Nephron progenitor cell (in vitro differentiated cells): ENCODE results near the gene FBXO42.

Source experiments
- DNase-seq: peaks from one replicate; pipeline ENCODE4 v3.0.0; 2021
- H3K27ac Mint-ChIP-seq: 2 replicates; pipeline ENCODE4 v1.8.0; 2021; ENCODE audit warnings: mild to moderate bottlenecking, moderate library complexity, mixed read lengths
- H3K27me3 Mint-ChIP-seq: 2 replicates; pipeline ENCODE4 v1.8.0; 2021; ENCODE audit warnings: mild to moderate bottlenecking, low read depth, mixed read lengths; ENCODE audit not compliant: poor library complexity
- H3K36me3 Mint-ChIP-seq: 2 replicates; pipeline ENCODE4 v1.8.0; 2021; ENCODE audit warnings: low read depth, mixed read lengths
- H3K4me1 Mint-ChIP-seq: 2 replicates; pipeline ENCODE4 v1.8.0; 2021; ENCODE audit warnings: mixed read lengths
- H3K4me3 Mint-ChIP-seq: 2 replicates; pipeline ENCODE4 v1.8.0; 2021; ENCODE audit warnings: mild to moderate bottlenecking, moderate library complexity, mixed read lengths
- H3K9me3 Mint-ChIP-seq: 2 replicates; pipeline ENCODE4 v1.8.0; 2021; ENCODE audit warnings: mild to moderate bottlenecking, moderate library complexity, mixed read lengths
- TF ChIP-seq, protein P1 (sequence below): fragments of 200-600 bp; sonication (generic); IDR thresholded peaks from 2 replicates; pipeline ENCODE4 v1.5.0; 2021; ENCODE audit warnings: antibody characterized with exemption

The FBXO42 gene

DNA sequence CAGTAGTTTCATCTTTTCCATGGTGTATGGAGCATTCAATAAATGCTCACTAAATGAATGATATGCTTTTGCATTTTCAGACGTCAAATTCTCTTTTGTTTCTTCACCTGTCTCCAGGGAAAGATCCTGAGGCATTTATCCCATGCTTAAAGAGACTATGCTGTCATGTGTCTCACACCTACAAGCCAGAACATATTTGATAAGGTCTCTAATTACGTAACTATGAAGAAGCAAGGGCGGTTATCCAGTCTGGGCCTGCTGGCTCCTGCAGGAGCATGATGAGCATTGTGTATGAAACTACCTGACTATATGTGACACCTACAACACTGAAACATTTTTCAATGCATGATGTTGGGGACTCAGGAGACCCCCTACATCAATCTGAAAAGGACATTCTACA, 51.8 kb downstream of the FBXO42 start:
- Mint-ChIP-seq H3K27ac (no peak overlapping the region), H3K4me3 (no peak overlapping the region), H3K9me3 (no peaks in the 10 kb centered on the region), H3K27me3 (no peaks in the 10 kb centered on the region), H3K4me1 (no peaks in the 10 kb centered on the region), H3K36me3 (peaks cover 70% of the 10 kb centered on the region)
- TF ChIP-seq, protein P1, sequence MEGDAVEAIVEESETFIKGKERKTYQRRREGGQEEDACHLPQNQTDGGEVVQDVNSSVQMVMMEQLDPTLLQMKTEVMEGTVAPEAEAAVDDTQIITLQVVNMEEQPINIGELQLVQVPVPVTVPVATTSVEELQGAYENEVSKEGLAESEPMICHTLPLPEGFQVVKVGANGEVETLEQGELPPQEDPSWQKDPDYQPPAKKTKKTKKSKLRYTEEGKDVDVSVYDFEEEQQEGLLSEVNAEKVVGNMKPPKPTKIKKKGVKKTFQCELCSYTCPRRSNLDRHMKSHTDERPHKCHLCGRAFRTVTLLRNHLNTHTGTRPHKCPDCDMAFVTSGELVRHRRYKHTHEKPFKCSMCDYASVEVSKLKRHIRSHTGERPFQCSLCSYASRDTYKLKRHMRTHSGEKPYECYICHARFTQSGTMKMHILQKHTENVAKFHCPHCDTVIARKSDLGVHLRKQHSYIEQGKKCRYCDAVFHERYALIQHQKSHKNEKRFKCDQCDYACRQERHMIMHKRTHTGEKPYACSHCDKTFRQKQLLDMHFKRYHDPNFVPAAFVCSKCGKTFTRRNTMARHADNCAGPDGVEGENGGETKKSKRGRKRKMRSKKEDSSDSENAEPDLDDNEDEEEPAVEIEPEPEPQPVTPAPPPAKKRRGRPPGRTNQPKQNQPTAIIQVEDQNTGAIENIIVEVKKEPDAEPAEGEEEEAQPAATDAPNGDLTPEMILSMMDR, result no peak
- DNase-seq, result no peak

- no peak overlapping the region for H3K27ac Mint-ChIP-seq
Observed at GRCh38 chr1:16298653-16299052, 53.6 kb downstream of the FBXO42 start.

DNA sequence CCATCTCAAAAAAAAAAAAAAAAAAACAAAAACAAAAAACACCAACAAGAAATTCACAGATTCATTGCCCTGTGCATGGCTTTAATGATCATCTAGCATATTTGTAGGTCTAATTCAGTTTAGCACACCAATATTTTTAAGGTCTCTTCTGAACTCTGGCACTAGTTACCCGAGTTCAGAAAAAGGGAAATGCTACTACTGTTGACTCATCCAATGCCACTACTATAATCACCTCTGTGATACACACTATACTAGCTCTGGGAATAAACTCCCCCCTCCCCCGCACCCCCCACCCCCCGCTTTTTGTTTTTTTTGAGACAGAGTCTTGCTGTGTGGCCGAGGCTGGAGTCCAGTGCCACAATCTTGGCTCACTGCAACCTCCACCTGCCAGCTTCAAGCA, 55.6 kb downstream of the FBXO42 start:
- Mint-ChIP-seq H3K9me3 (no peaks in the 10 kb centered on the region), H3K27ac (no peak overlapping the region), H3K4me1 (no peaks in the 10 kb centered on the region), H3K36me3 (peaks cover 61% of the 10 kb centered on the region), H3K27me3 (no peaks in the 10 kb centered on the region), H3K4me3 (no peak overlapping the region)
- no peak for DNase-seq
- TF ChIP-seq, protein P1, result no peak

More at GRCh38 chr1:16298653-16299052, 53.6 kb downstream of the FBXO42 start:
- TF ChIP-seq, protein P1, result no peak
- Mint-ChIP-seq H3K4me1 (no peaks in the 10 kb centered on the region), H3K4me3 (no peak overlapping the region), H3K27me3 (no peaks in the 10 kb centered on the region), H3K9me3 (no peaks in the 10 kb centered on the region), H3K36me3 (peaks cover 80% of the 10 kb centered on the region)
- no peak for DNase-seq

- no peak overlapping the region for H3K4me3 Mint-ChIP-seq
- H3K9me3 Mint-ChIP-seq, result no peaks in the 10 kb centered on the region
- peak overlapping the region; percentile 64 for H3K27ac Mint-ChIP-seq
Observed at GRCh38 chr1:16294219-16295212, 57.8 kb downstream of the FBXO42 start.

DNA sequence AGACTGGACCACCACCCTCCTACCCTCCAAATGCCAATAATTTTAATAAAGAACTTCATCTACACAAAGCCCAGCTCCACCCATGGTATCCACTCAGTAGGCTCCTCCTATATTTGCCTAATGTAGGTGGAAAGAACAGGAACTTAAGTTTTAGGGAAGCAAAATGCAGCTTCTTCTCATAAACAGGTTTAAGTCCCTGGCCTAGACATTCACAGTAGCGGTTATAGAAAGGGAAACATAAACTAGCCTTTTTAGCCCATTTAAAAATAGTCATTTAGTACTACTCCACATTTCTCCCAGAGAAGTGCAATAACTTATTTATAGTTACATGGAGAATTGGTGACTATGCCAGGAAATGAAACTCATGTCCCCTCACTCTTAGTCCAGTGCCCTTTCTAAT, 58.7 kb downstream of the FBXO42 start:
- Mint-ChIP-seq H3K36me3 (peaks cover 59% of the 10 kb centered on the region), H3K27ac (no peak overlapping the region), H3K4me3 (no peak overlapping the region), H3K9me3 (no peaks in the 10 kb centered on the region), H3K27me3 (no peaks in the 10 kb centered on the region), H3K4me1 (no peaks in the 10 kb centered on the region)
- DNase-seq, result no peak
- TF ChIP-seq, protein P1, result no peak

More at GRCh38 chr1:16294219-16295212, 57.8 kb downstream of the FBXO42 start:
- TF ChIP-seq, protein P1, result no peak
- Mint-ChIP-seq H3K27me3 (no peaks in the 10 kb centered on the region), H3K4me1 (no peaks in the 10 kb centered on the region), H3K36me3 (peaks cover 59% of the 10 kb centered on the region)
- no peak for DNase-seq
